ENCODE results near the gene PPP1R13B. TPM values are rescaled to one million over a fixed set of nuclear protein-coding genes. Genes with fewer than 3 reads are reported as not detected.

PPP1R13B gene
- total RNA-seq, 1 donor from 2014 or later: 2.5 TPM

GRCh38 chr14:103735022-103735421, 112.4 kb downstream of the PPP1R13B start:
- TF ChIP-seq CTCF (IDR thresholded peaks at IDR 0.05) (no peak), EZH2phosphoT487 (IDR thresholded peaks at IDR 0.05) (no peak), EZH2 (IDR thresholded peaks at IDR 0.05) (no peak)
- peaks cover 4% of the 10 kb centered on the region for H3K4me1 Mint-ChIP-seq
- H3K27ac Mint-ChIP-seq: no peak overlapping the region
- Histone ChIP-seq H3F3A (ENCODE audit: low read depth) (no peaks in the 10 kb centered on the region), H2AFZ (replicated peaks) (no peak overlapping the region), H4K20me1 (ENCODE audit: low read depth) (peaks cover 8% of the 10 kb centered on the region), H3K4me2 (no peak overlapping the region), H3K36me3 (no peaks in the 10 kb centered on the region), H3K27ac (no peak overlapping the region), H3K79me2 (ENCODE audit: low read depth) (no peaks in the 10 kb centered on the region), H3K9me3 (ENCODE audit: low read depth) (no peaks in the 10 kb centered on the region), H3K9ac (no peak overlapping the region), H3K4me1 (no peaks in the 10 kb centered on the region), H3K27me3 (no peaks in the 10 kb centered on the region), H3K4me3 (no peak overlapping the region)
- peaks cover 4% of the 10 kb centered on the region for H3K27me3 Mint-ChIP-seq (ENCODE audit: insufficient read depth, low read depth)
- no peak overlapping the region for H3K4me3 Mint-ChIP-seq
- DNase-seq (ENCODE audit: low spot score): no peak
- H3K36me3 Mint-ChIP-seq: peaks cover 13% of the 10 kb centered on the region
- H3K9me3 Mint-ChIP-seq: no peaks in the 10 kb centered on the region

- Mint-ChIP-seq H3K27me3 (ENCODE audit: insufficient read depth, low read depth) (peaks cover 4% of the 10 kb centered on the region), H3K9me3 (no peaks in the 10 kb centered on the region), H3K4me1 (peaks cover 4% of the 10 kb centered on the region), H3K36me3 (peaks cover 15% of the 10 kb centered on the region), H3K4me3 (no peak overlapping the region), H3K27ac (no peak overlapping the region)
- Histone ChIP-seq H3K36me3 (no peaks in the 10 kb centered on the region), H3K4me1 (no peaks in the 10 kb centered on the region), H3K4me2 (no peak overlapping the region), H2AFZ (replicated peaks) (no peak overlapping the region), H3K4me3 (no peak overlapping the region), H3K9me3 (ENCODE audit: low read depth) (no peaks in the 10 kb centered on the region), H3K27me3 (no peaks in the 10 kb centered on the region), H3K79me2 (ENCODE audit: low read depth) (no peaks in the 10 kb centered on the region), H4K20me1 (ENCODE audit: low read depth) (peaks cover 8% of the 10 kb centered on the region), H3K9ac (no peak overlapping the region), H3K27ac (no peak overlapping the region), H3F3A (ENCODE audit: low read depth) (no peaks in the 10 kb centered on the region)
- TF ChIP-seq EZH2 (IDR thresholded peaks at IDR 0.05): no peak
- TF ChIP-seq EZH2phosphoT487 (IDR thresholded peaks at IDR 0.05): no peak
- no peak for TF ChIP-seq CTCF (IDR thresholded peaks at IDR 0.05)
- no peak for DNase-seq (ENCODE audit: low spot score)
Measured at GRCh38 chr14:103734081-103734888, 113.1 kb downstream of the PPP1R13B start.

- Mint-ChIP-seq H3K4me3 (no peak overlapping the region), H3K9me3 (no peaks in the 10 kb centered on the region), H3K4me1 (peaks cover 4% of the 10 kb centered on the region), H3K27me3 (ENCODE audit: insufficient read depth, low read depth) (peaks cover 4% of the 10 kb centered on the region), H3K27ac (no peak overlapping the region), H3K36me3 (peaks cover 16% of the 10 kb centered on the region)
- Histone ChIP-seq H3K27ac (no peak overlapping the region), H3K4me2 (no peak overlapping the region), H3K36me3 (no peaks in the 10 kb centered on the region), H4K20me1 (ENCODE audit: low read depth) (peaks cover 9% of the 10 kb centered on the region), H3K79me2 (ENCODE audit: low read depth) (no peaks in the 10 kb centered on the region), H3K9ac (no peak overlapping the region), H2AFZ (replicated peaks) (no peak overlapping the region), H3K4me1 (no peaks in the 10 kb centered on the region), H3K9me3 (ENCODE audit: low read depth) (no peaks in the 10 kb centered on the region), H3F3A (ENCODE audit: low read depth) (no peaks in the 10 kb centered on the region), H3K4me3 (no peak overlapping the region), H3K27me3 (no peaks in the 10 kb centered on the region)
- DNase-seq (ENCODE audit: low spot score): no peak
- TF ChIP-seq EZH2 (IDR thresholded peaks at IDR 0.05) (no peak), CTCF (IDR thresholded peaks at IDR 0.05) (no peak), EZH2phosphoT487 (IDR thresholded peaks at IDR 0.05) (no peak)
Measured at GRCh38 chr14:103733651-103734050, 113.7 kb downstream of the PPP1R13B start.
